ENCODE results near the gene IFT43. TPM values are rescaled to one million over a fixed set of nuclear protein-coding genes. Genes with fewer than 3 reads are reported as not detected.
A peak's percentile ranks its signal among the peaks of the same experiment; 100 is the strongest.
"Not testable (repeated sequence)": the region's sequence is repeated elsewhere in the genome, so short reads cannot be mapped to it uniquely, and the experiment has no call there.

IFT43 gene
- total RNA-seq, 1 donor from 2014 or later = 29.1 TPM

DNA sequence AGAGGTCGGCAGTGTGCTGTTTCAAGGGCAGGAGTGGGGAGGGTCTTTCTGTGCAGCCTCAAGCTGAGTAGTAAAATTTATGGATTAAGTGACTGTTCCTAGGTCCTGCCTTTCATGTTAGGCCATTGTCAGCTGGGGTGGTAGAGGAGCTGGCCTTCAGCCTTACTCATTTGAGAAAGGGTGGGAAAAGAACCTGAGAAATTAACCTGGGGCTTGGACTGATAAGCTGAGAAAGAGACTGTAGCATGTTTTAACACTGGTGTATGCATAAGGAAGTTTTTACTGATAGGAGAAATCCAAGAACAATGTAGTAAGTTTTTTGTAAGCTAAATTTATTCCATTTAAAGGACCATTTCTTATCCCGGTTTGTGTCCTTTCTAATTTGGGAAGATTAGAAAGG, 20.7 kb downstream of the IFT43 start:
- intact Hi-C loops (cut with micrococcal nuclease) = no loop called here
- no peak for ATAC-seq

DNA sequence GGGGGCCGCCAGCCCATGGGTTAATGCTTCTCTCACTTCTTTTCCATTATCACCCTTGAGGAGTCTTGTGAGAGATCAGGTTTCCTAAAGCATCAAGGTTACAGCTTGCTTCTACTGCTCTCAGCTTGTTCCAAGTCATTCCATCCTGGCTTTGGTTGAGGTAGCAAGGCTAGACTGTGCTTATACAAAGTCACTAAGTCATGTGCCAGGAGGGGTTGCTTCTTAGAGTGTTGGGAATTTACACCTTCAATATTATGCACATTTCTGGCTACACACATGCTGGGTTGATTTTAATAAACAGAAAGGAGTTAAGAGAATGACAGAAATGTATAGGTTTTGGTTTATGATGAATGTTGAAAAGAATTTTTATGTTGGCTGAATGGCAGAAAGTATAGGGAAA, 21.8 kb downstream of the IFT43 start:
- intact Hi-C loops (cut with micrococcal nuclease) = no loop called here
- ATAC-seq = no peak
- DNase-seq = no peak

More for the DNA sequence above, 20.7 kb downstream of the IFT43 start:
- DNase-seq = no peak

DNA sequence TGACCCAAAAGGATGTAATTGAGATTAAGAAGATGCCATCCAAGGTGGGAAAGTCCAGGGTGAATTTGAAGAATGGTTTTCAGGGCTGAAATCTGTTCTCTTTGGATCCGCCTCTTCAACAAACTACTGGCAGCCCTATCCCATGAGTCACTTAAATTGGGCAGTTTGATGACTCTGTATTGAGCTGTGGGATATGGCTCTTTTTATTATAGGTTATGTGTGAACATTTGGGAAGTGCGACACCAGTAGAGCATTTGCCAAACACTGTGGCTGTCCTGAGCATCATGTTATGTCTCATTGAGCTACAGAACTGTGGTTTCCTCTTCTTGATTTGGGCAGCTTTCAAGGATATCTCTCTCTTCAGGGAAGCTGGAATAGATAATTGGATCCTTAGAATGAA, 22.3 kb downstream of the IFT43 start:
- no peak for DNase-seq
- ATAC-seq = no peak
- intact Hi-C loops (cut with micrococcal nuclease) = no loop called here

DNA sequence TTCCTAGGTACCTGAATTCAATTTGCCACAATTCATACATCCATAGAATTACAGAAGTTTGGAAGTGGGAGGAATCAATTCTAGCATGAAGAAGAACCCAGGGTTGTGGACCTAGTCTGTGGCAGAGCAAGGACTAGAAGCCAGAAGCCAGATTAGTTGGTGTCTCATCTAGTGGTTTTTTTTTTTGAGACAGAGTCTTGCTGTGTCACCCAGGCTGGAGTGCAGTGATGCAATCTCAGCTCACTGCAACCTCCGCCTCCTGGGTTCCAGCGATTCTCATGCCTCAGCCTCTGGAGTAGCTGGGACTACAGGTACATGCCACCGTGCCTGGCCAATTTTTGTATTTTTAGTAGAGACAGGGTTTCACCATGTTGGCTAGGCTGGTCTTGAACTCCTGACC, 24.1 kb downstream of the IFT43 start:
- ATAC-seq; DNase-seq; intact Hi-C loops (cut with micrococcal nuclease): not testable (repeated sequence)

DNA sequence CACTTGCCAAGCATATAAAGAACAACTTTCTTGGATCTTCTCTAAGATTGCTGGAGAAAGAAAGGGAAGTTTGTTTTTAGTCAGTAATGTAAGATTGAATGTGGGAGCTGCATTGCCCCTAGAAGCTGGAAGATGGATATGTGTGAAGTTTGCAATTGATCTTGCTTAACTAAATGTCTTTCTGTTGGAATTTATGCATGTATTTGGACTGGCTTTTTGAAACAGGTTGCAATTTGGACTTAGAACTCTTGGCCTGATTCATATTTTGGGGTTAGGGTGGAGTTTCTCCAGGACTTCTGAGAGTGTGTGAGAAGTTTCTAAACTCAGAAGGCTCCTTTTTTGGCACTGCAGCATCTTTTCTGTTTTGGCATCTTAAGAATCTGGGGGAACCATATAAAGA, 26.4 kb downstream of the IFT43 start:
- DNase-seq (no peak), ATAC-seq (no peak)
- intact Hi-C loops (cut with micrococcal nuclease) = no loop called here

DNA sequence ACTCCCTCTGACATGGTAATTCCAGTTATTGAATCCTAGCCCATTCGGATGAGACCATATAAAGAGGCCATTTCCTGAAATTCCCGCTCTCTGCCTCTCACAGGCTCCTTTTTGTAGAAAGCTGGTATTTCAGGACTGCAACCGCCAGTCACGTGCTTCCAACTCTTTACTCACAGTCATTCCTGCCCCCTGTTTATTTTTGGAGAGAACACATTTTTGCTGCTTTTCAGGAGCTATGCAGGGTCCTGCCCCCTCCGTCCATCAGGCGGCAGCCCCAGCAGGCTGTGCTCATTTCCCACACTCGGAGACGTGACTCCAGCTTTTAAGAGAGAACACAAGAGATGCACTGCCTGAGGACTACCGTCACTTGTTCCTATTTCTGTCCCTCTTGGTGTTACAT, 26.8 kb downstream of the IFT43 start:
- ATAC-seq = peak; percentile 91
- intact Hi-C loops (cut with micrococcal nuclease) = no loop called here
- peak; percentile 30 for DNase-seq

DNA sequence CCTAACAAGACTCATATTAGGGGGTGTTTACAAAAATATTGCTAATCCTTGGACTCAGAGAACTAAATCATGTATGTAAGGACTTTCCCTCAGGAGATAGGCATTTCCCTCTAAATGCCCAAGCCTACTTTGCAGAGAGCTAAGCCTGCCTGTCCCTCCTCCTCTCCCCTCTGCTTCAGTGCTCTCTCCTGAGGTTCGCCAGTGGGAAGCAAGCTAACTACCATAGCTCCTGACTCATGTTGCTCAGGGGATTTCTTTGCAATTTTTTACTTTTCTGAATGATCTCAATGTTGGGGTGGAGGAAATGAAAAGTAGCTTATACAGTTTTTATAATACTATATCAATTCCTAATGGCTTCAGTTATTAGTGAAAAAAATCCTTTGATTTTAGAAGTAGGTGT, 29.6 kb downstream of the IFT43 start:
- DNase-seq (no peak), ATAC-seq (no peak)
- intact Hi-C loops (cut with micrococcal nuclease) = no loop called here

DNA sequence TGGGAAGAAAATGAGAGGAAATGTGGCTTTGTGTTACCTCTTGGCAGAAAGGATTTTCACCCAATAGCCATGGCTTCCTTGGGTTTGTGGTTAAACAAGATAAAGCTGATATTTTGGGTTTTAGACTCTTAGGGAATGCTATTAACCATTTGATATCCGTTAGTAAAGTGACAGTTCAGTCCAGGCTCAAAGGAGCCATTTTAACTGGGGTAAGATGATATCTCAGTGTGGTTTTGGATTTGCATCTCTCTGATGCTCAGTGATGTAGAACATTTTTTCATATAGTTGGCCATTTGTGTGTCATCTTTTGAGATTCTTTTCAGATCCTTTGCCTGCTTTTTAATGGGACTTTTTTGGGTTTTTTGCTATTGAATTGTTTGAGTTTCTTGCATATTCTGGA, 30.1 kb downstream of the IFT43 start:
- DNase-seq (no peak), ATAC-seq (no peak)
- intact Hi-C loops (cut with micrococcal nuclease) = no loop called here

DNA sequence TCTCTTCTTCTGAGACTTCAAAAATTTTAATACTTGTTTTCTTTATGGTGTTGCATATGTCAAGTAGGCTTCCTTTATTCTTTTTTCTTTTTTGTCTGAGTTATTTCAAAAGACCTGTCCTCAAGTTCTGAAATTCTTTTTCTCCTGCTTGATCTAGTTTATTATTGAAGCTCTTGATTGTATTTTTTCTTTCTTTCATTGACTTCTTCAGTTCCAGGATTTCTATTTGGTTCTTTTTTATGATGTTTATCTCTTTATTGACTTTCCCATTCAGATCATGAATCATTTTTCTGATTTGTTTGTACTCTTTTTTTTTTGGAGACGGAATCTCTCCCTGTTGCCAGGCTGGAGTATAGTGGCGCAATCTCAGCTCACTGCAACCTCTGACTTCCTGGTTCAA, 34.1 kb downstream of the IFT43 start:
- intact Hi-C loops (cut with micrococcal nuclease) = no loop called here
- no peak for DNase-seq
- ATAC-seq = no peak

DNA sequence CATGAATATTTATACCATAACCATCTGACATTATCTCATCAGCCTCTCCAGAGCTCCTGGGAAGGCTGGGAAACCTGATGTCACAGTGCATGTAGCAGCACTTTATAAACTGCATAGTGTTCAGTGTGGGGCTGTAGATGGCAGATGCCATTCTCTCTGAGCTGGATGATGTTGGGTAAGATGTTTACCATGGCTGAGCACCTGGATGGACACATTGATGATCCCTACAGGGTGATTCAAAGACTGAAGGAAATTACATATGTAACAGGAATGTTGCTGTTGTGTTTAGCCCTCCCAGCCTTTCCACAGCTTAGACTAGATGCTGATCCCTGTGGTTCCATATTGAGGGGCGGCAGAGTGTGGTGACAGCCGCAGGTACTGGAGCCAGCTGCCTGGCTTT, 37.4 kb downstream of the IFT43 start:
- ATAC-seq (peak; percentile 25), DNase-seq (no peak)
- intact Hi-C loops (cut with micrococcal nuclease) = no loop called here

DNA sequence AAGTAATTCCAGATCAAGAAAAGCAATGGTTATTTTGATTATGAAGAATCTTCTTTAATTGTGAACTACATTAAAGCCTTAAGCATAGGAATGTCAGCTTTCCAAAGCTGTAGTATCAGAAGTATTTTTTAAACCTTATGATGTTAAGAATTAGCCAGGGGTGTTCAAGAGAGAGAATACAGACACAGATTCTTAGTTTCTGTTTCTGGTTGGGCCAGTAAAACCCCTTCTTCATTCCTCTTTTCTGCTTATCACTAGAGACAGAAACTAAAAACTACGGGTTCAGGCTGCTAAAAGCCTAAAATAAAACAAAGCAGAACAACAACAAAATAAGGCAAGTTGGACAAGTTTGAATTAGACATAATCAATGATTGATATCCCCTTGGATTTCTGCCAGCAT, 38.2 kb downstream of the IFT43 start:
- DNase-seq (no peak), ATAC-seq (no peak)
- intact Hi-C loops (cut with micrococcal nuclease) = no loop called here

DNA sequence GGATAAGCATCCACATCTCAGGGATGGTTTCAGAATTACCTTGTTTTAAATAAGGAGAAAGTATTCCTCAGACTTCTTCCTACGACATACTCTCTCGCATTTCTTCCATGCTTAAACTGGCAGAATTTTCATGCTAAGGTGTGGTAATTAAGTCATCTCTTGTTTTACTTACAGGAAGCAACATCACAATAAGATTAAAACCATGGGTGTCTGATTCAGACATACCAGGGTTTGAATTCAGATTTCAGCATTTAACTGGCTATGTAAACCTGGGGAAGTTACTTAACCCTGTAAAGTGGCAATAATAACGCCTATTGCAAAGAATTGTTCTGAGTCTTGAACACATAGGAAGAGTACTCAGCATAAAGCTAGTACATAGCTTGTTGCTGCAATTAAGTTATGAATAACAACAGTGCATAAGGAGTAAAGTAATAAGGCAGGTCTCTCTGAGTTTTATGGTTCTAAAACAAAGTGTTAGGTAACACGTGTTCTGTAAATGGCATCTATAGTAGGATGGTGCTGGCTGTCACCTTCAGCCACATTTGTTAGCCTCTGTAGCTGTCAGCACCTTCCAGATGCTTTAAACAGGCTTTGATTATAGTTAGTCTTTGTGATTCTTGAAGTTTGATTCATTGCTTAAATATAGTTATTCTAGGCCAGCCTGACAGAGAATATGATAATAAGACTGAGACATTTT, 38.8 kb downstream of the IFT43 start:
- no peak for DNase-seq
- intact Hi-C loops (cut with micrococcal nuclease) = no loop called here
- ATAC-seq = peak; percentile 89

DNA sequence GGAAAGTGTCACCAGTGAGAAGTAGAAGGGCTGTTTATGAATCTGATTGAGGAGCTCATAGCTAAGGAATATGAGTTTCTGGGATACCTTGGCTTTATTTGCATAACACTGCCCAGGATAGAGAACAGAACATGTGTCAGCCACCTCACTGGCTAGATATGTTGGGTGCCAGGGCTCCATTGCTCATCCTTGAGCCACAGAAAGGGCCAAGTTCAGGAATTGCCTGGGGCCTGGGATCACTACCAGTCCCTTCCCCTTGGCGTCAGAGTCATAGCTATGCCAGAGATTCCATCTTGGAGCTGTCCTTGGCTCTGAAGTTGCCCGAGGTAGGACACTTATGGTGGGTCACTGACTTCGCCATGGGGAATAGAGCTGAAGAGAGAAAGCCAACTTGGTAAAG, 49.0 kb downstream of the IFT43 start:
- ATAC-seq (no peak), DNase-seq (no peak)
- intact Hi-C loops (cut with micrococcal nuclease) = no loop called here

DNA sequence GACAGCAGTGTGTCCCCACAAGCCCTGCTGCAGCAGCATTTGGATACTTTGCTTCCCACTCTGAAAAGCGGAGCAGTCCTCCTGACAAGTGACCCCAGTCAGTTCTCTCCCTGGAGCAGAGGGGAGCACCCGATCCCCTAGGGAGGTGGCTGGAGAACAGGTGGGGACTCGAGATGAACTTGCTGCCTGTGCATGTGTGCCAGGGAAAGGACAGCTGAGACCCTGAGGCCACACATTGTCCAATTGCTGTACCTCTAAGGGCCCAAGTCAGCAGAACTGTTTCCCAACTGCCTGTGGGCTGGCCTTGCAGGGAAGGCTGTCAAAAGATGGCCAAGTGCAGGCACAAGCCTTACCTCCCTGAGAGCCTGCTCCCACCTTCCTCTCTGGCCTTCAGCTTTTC, 55.1 kb downstream of the IFT43 start:
- ATAC-seq = no peak
- no peak for DNase-seq
- intact Hi-C loops (cut with micrococcal nuclease) = no loop called here

DNA sequence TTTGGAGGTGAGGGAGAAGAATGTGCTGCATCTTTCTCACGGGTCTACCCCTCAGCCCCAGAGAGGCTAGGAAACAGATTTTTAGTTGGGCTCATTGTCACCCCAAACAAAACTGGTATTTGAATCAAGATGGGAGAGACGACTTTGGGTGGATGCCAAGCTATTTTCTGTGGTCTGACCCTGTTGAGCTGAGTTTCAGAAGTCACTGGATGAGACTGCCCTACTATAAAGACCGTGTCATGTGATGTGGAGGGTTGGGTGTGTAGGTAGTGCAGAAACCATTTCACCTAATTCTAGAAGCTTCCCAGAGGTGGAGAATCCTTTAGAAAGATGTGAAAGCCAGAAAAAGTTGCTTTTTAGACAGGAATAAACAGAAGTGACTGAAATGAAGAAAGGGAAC, 60.2 kb downstream of the IFT43 start:
- DNase-seq = no peak
- ATAC-seq = no peak
- intact Hi-C loops (cut with micrococcal nuclease) = no loop called here

DNA sequence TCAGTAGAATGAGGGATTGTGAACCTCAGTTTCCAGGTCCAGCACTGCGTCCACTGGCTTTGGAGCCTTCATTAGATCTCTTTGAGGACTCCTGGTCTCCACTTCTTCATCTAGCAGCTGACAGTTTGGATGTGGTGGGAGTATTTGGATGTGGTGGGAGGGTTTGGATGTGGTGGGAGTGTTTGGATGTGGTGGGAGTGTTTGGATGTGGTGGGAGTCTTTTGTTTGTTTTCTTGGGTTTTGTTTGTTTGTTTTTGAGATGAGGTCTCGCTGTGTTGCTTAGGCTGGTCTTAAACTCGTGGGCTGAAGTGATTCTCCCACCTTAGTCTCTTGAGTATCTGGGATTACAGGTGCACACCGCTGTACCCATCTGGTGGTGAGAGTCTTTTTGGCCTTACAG, 64.7 kb downstream of the IFT43 start:
- ATAC-seq = no peak

DNA sequence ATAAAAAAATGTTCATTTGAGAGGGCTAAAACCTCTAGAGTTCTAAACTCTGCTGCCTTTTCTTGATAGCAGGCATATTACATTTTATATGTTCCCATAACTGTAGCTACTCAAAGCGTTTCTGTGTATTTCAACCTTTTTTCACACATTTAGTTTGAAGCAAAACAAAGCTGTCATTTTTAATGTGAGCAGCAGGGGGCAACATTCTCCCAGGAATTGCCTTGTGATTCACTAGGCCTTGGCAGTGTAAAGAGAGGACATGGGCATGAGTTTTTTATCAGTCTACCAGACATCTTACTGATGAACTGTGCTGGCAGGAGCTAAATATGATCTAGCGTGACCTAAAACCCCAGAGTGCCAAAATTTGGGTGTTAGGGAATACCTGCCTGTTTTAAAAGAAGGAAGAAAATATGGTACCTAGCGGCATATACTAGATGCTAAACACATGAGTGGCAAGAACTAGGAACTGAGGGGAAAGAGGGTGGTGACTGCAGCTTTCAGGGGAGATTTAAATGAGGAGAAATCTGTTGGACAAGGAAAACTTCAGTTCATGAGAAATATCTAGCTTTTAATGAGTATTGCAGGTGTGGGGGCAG, 65.3 kb downstream of the IFT43 start:
- ATAC-seq = peak; percentile 84
- no peak for DNase-seq
- intact Hi-C loops (cut with micrococcal nuclease) = loop anchor here (5.0 to 10.0 kb wide), 3 partner anchors 301 to 594 kb away; no protein-coding TSS in a partner anchor

More for the DNA sequence above, 64.7 kb downstream of the IFT43 start:
- DNase-seq = no peak
- intact Hi-C loops (cut with micrococcal nuclease) = loop anchor here (5.0 to 10.0 kb wide), 3 partner anchors 302 to 595 kb away; no protein-coding TSS in a partner anchor

DNA sequence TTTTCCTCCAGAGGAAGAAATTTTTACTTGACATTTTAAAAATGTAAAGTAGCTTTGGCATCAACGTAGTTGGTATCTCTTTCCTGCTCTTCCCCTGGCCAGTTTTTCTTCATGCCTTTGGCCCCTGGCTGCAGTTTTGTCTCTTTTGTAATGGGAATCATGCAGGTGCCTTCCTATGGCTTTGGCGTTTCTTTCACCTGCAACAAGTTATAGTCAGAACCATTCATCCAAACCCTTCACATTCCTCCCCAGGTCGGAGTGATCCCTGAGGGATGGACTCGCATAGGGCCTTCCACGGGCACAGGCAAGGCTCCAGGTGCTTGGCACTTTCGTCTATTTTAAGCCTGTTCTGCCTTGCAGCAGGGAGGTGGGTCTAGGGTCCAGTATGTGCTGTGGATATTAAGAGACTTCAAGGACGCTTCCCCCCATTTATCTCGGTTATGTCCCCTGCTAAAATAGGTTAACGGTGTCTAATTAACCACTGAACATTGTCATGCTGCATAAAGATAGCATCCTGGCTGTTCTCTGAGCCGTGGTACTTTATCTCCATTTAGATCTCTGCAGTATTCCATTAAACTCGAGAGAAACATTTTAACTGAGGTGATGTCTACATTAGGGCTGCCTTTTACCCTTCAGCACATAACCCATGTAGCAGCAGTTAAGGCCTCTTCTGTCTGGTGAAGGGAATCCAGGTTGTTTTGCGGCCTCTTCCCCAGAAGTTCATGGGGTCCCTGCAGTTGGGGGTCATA, 66.3 kb downstream of the IFT43 start:
- intact Hi-C loops (cut with micrococcal nuclease) = loop anchor here (5.0 to 10.0 kb wide), 3 partner anchors 300 to 593 kb away; no protein-coding TSS in a partner anchor
- DNase-seq (no peak), ATAC-seq (peak; percentile 54)

DNA sequence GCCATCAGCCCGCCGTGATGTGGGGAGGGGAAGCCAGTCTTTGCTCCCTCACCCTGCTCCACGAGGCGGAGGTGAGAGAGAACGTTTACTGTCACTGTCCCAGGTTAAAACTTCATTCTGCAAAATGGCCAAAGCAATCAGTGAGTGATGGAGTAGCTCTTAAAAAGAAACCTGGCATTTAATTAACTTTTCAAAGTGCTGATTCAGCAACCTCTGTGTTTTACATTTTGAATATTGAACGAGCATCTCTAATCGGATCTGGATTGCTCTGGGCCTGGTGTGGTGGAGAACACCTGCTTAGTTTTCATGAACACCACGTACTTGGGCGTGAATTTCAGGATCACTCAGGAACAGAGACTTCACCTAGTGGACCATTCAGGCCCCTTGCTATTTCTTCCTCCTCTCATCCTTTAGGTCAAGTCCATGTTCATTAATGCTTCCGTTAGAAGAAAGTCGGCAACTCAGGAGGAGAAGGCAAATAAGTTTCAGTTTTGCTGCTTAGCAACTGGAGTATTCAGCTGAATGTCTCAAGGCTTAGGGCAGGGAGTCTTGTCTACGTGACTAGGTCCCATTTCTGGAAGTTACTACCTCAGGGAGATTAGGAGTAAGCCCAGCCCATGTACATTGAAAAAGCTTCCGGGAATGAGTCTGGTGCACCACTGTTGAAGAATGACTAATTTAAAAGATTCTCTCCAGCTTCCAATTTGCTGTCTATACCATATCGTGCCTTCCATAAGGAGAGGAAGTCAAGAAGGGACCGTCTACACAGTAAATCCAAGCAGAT, 68.2 kb downstream of the IFT43 start:
- DNase-seq (no peak), ATAC-seq (no peak)
- intact Hi-C loops (cut with micrococcal nuclease) = loop anchor here (5.0 to 10.0 kb wide), 3 partner anchors 299 to 591 kb away; no protein-coding TSS in a partner anchor

All from left ventricle myocardium superior (tissue), 1 donor.